ENCODE measurements around the gene ZNF771. TPM values are rescaled to one million over a fixed set of nuclear protein-coding genes. Genes with fewer than 3 reads are reported as not detected.
"Not testable (repeated sequence)": the region's sequence is repeated elsewhere in the genome, so short reads cannot be mapped to it uniquely, and the experiment has no call there.

Gene ZNF771
- total RNA-seq, 1 experiment from 2014 or later = 28.5 TPM

DNA sequence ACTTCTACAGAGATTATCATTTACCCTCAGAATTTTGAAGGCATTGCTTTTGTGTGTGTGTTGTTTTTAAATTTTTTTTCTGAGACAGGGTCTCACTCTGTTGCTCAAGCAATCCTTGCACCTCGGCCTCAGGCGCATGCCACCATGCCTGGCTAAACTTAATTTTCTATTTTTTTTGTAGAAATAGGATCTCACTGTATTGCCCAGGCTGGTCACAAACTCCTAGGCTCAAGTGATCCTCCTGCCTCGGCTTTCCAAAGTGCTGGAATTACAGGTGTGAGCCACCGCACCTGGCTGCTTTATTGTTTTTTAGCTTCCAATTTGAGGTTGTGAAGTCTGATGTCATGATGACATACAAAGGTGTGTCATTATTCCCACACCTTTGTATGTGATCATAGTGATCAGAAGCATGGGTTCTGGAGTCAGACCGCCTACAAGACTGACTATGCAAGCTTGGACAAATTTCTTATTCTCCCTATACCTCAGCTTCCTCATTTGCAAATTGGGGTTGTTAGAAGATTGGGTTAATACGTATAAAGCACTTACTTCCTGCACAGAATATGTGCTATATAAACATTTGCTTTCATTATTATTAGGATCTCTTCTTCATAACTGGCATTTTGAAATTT lies 32.4 kb downstream of the ZNF771 start:
- H3K36me3 ChIP-seq = peaks cover 20% of the 10 kb centered on the region
- no peaks in the 10 kb centered on the region for H3K27me3 ChIP-seq
- H3K4me3 ChIP-seq = no peak overlapping the region
- H3K9me3 ChIP-seq = no peaks in the 10 kb centered on the region; the same call in 1 of the 2 replicates
- no peak for DNase-seq

DNA sequence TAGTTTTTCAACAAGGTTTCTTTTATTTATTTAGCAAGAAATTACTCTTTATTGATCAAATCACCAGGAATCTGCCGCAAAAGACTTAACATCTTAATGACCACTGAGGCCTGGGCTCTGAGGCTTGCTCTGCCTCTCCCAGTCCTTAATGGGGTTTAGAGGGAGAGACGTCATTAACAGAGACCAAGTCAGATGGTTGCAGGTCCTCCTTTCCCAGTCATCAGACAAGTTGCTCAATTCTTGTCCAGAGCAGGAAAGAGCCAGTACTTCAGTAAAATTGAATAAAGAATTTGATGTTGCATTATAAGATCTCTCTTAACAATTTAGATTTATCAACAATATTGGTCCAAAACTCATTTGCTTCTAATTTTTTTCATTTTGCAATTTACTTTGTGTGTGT lies 36.2 kb downstream of the ZNF771 start:
- no peaks in the 10 kb centered on the region for H3K27me3 ChIP-seq
- no peaks in the 10 kb centered on the region; the same call in 1 of the 2 replicates for H3K9me3 ChIP-seq
- no peak overlapping the region for H3K4me3 ChIP-seq
- no peak for DNase-seq
- H3K36me3 ChIP-seq = peaks cover 22% of the 10 kb centered on the region

DNA sequence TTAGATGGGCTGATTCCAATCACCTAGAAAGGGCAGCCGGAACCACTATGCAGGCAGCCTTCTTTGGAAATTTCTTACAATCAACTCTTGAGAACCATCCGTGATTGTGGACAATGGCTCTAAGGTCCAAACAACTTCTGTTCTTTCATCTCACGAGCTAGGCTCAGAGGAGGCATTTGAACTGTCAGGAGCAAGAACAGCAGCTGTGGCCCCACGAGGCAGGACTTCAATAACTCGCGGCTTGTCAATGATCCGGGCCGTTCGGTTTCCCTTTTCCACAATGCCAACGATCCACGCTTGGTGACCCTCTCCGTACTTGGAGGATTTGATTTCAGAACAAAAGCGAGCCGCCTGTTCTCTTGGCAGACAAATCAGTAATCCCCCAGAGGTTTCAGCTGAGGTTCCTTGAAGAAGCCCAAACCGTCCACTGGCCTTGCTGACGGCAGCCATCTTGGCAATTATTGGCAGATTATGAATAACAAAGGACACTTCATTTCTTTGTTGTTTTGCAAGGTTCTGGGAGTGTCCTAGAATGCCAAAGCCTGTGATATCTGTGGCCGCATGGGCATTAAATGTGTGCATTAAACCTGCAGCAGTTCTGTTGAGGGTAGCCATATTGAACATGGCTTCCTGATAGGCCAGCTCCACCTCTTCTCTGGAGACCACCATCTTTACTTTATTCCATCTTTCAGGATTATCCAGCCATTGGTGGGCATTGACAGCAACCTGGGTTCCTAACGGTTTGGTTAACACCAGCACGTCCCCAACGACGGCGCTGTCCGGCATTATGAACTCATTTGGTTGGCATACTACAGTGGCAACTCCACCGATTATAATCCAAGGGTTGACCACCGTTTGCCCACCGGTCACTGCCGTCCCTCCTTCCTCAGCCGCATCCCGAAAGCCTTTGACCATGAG lies 37.1 kb downstream of the ZNF771 start:
- peaks cover 22% of the 10 kb centered on the region for H3K36me3 ChIP-seq
- no peak for DNase-seq
- no peaks in the 10 kb centered on the region; the same call in 1 of the 2 replicates for H3K9me3 ChIP-seq
- H3K27me3 ChIP-seq = no peaks in the 10 kb centered on the region
- peak overlapping the region; percentile 95 for H3K4me3 ChIP-seq

DNA sequence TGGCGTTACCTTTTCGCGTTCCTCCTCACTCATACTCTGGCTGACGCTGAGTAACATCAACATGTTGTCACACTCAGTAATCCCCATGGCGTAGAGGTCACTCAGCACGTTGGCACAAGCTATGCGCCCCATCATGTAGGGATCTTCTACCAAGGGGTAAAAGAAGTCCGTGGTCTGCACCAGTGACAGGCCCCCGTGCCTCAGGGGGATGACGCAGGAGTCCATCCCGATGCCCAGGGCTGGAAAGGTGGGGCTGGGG lies 37.7 kb downstream of the ZNF771 start:
- H3K4me3 ChIP-seq = peak overlapping the region; percentile 95
- DNase-seq = no peak
- peaks cover 22% of the 10 kb centered on the region for H3K36me3 ChIP-seq
- no peaks in the 10 kb centered on the region for H3K27me3 ChIP-seq
- H3K9me3 ChIP-seq = no peaks in the 10 kb centered on the region; the same call in 1 of the 2 replicates

DNA sequence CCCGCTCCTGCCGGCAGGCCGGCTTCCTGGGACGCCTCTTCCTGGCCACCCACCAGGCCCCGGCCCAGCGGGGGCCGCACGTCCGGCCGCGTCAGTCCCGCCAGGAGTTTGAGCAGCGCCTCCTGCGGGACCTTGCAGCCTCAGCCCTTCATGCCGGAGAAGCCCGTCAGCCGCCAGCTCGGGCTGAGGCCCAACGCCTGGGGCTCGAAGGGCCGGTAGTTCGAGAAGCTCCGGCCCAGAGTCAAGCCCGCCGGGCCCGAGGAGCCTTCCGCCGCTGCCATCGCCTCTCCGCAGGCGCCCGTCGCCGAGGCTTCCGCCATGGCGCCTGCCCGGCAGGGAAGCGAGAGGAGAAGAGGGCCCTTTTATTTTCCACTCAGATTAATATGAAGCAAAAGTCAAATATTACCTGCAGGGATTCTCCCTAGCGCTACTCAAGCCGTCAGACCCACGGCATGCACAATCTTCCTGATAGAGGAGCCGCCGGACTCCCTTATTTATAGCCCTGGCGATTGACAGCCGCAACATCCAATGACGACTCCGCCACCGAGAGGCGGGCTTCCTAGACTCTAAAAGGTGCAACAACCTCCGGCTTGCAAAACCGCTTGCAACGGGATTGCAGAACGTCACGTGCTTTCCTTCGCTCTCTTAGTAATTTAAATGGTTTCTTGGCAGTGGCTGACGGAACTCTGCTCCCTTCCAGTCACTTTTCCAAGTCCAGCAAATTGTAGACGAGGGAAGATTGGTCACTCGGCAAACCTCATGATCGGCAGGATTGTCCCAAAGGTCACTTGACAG lies 38.2 kb downstream of the ZNF771 start, which contains the start of gene SEPHS2:
Gene SEPHS2 (minus strand): TSS at position 467 of the 795 bp plus-strand sequence. CDS start 147 bp downstream, at position 320.
- no peaks in the 10 kb centered on the region; the same call in 1 of the 2 replicates for H3K9me3 ChIP-seq
- H3K27me3 ChIP-seq = no peaks in the 10 kb centered on the region
- DNase-seq = peak; percentile 99
- H3K36me3 ChIP-seq = peaks cover 22% of the 10 kb centered on the region
- H3K4me3 ChIP-seq = peak within 1 kb of the TSS; percentile 95

DNA sequence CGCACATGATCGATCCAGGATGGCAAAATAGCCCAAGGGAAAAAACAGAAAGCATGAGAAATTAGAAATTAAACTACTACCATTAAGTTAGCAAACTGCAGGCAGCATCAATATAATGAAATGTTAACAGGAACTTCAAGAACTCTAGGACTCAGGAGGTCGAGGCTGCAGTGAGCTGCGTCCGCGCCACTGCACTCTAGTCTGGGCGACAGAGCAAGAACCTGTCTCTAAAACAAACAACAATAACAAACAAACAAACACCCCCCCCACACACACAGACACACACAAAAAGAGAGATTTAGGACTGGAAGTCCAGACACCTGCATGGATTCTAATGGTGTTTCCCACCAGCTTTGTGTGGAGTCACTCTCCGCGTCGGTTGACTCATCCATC lies 38.8 kb downstream of the ZNF771 start:
- no peak for DNase-seq
- Histone ChIP-seq H3K36me3 (peaks cover 22% of the 10 kb centered on the region), H3K27me3 (no peaks in the 10 kb centered on the region), H3K4me3 (peak overlapping the region; percentile 95), H3K9me3 (no peaks in the 10 kb centered on the region; the same call in 1 of the 2 replicates)

DNA sequence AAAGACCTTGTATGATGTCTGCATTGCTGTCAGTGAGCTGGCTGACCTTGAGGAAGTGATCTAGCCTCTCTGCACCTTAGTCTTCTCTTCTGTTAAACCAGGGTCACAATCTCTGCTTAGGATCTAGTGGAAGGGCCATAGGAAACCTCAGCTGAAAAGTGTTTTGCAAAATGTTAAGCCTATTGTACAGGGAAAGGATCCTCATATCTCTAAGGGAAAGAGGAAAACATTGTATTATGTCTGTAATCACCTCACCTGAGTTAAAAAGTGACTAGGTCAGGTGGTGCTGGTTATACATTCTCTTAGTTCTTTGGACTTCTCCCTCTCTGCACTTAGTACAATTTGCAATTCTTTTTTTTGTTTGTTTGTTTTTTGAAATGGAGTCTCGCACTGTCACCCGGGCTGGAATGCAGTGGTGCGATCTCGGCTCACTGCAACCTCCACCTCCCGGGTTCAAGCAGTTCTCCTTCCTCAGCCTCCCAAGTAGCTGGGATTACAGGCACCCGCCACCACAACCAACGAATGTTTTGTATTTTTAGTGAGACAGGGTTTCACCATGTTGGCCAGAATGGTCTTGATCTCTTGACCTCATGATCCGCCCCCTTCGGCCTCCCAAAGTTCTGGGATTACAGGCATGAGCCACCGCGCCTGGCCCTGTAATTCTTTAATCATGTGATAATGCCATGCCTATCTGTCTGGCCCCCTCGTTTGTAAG lies 40.3 kb downstream of the ZNF771 start:
- no peak for DNase-seq
- 0 out of 2 replicates have a peak, but pooled peaks cover 2% of the 10 kb centered on the region for H3K27me3 ChIP-seq
- no peak overlapping the region for H3K4me3 ChIP-seq
- H3K9me3 ChIP-seq = no peaks in the 10 kb centered on the region; the same call in 1 of the 2 replicates
- peaks cover 22% of the 10 kb centered on the region for H3K36me3 ChIP-seq

DNA sequence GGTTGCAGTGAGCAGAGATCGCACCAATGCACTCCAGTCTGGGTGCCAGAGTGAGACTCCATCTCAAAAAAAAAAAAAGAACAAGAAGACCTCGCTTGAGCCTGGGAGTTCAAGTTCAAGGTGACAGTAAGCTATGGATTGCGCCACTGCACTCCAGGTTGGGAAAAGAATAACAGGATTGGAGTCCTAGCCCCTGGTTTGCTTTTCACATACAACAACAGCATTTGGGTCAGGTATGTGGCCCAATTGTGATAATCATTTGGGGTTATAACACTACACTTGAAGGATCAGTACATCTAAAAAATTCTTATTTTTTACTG lies 41.7 kb downstream of the ZNF771 start:
- H3K4me3 ChIP-seq = no peak overlapping the region
- DNase-seq = no peak
- 0 out of 2 replicates have a peak, but pooled peaks cover 2% of the 10 kb centered on the region for H3K27me3 ChIP-seq
- H3K36me3 ChIP-seq = peaks cover 9% of the 10 kb centered on the region
- H3K9me3 ChIP-seq = no peaks in the 10 kb centered on the region; the same call in 1 of the 2 replicates

DNA sequence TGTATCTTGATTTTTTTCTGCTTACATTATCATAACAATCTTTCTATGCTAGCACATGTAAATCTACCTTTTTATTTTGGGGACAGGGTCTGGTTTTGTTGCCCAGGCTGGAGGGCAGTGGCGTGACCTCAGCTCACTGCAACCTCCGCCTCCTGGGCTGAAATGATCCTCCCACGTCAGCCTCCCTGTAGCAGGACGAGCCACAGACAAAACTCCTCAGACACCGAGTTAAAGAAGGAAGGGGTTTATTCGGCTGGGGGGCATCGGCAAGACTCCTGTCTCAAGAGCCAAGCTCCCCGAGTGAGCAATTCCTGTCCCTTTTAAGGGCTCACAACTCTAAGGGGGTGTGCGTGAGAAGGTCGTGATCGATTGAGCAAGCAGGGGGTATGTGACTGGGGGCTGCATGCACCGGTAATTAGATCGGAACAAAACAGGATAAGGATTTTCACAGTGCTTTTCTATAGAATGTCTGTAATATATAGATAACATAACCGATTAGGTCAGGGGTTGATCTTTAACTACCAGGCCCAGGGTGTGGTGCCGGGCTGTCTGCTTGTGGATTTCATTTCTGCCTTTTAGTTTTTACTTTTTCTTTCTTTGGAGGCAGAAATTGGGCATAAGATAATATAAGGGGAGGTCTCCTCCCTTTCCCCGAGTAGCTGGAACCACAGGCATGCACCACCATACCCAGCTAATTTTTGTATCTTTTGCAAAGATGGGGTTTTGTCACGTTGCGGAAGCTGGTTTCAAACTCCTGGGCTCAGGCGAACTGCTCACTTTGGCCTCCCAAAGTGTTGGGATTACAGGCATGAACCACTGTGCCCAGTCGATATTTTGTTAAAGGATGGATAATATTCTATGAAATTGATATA lies 45.5 kb downstream of the ZNF771 start:
- H3K36me3 ChIP-seq, H3K9me3 ChIP-seq, H3K4me3 ChIP-seq, H3K27me3 ChIP-seq, DNase-seq: not testable (repeated sequence)

DNA sequence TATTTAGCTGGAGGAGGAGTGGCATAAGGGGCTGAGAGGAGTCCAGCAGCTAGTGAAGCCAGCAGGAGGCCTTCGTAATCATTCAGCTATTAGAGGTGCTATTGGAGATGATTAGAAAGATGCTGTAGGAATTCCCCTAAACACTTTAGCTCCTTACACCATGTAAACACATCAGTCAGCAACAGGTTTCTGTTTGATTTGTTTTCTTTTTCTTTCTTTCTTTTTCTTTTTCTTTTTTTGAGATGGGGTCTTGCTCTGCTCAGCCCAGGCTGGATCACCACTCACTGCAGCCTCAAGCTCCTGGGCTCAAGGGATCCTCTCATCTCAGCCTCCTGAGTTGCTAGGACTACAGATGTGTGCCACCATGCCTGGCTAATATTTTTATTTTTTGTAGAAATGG lies 48.9 kb downstream of the ZNF771 start:
- Histone ChIP-seq H3K9me3 (no peaks in the 10 kb centered on the region), H3K4me3 (no peak overlapping the region), H3K27me3 (0 out of 2 replicates have a peak, but pooled peaks cover 2% of the 10 kb centered on the region), H3K36me3 (no peaks in the 10 kb centered on the region)
- no peak for DNase-seq

DNA sequence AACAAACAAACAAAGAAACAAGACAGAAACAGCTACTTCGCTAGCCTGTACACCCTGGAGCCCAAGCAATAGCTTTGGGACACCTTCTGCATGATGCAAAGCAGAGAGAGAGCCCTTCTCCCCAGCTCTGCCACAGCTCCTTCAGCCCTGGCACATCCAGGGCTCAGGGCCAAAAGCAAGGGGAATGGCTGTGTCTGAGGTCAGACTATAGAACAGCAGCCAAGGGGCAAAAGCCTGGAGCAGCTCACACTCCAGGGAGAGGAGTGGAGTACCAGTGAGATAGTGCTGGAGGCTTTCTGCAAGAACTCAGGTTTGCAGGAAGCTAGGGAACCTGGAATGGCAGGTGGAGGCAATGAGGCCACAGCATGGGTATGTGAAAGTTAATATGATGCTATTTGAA lies 49.9 kb downstream of the ZNF771 start:
- H3K36me3 ChIP-seq = no peaks in the 10 kb centered on the region
- H3K9me3 ChIP-seq = no peaks in the 10 kb centered on the region
- H3K27me3 ChIP-seq = no peaks in the 10 kb centered on the region
- H3K4me3 ChIP-seq = no peak overlapping the region
- DNase-seq = peak; percentile 12

DNA sequence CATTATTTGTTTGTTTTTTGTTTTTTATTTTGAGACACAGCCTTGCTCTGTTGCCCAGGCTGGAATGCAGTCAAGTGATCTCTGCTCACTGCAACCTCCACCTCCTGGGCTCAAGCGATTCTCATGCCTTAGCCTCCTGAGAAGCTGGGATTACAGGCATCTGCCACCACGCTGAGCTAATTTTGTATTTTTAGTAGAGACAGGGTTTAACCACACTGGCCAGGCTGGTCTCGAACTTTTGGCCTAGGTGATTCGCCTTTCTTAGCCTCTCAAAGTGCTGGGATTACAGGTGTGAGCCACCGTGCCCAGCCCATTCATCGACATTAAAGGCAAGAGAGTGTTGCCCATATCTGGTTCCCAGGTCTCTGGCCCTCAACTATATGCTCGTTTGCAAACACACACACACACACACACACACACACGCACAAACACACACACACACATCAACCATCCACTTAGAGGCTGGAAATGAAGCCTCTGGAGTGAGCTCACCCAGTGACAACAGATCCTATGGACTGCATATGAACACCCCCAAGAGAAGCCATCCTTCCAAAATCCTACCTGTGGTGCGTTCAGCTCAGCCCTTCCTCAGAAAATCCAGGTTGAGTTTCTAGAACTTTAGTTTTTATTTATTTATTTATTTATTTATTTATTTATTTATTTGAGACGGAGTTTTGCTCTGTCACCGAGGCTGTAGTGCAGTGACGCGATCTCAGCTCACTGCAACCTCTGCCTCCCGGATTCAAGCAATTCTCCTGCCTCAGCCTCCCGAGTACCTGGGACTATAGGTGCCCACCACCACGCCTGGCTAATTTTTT lies 50.5 kb downstream of the ZNF771 start:
- DNase-seq = no peak

DNA sequence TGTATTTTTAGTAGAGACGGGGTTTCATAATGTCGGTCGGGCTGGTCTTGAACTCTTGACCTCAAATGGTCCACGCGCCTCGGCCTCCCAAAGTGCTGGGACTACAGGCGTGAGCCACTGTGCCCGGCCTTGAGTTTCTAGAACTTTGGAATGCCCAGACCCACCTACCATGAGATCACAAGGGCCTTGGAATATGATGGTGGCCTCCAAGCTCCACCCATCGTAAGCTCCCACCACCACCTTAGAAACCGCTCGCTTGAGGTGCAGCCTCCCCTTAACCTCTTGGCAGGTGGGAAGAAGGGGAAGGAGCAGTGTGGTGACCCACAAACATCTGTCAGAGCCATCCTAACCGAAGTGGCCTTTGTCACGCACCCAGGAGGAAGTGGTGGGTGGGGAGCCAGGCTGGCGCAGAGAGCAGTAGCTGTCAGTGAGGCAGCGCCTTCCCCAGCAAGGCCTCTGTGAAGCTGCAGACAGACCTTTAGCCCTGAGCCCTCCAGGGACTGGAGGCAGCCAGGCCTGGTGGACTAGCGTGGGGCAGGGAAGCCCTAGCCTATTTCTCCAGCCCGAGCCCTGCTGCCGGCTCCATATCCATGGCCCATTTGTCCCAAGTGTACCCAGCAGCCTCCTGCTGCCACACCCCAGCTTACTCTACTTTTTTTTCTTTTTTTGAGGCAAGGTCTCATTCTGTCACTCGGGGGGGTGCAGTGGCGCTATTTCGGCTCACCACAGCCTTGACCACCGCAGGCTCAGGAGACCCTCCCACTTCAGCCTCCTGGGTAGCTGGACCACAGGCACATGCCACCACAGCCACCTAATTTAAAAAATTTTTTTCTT lies 51.4 kb downstream of the ZNF771 start:
- no peak for DNase-seq
- Histone ChIP-seq H3K9me3 (no peaks in the 10 kb centered on the region), H3K36me3 (no peaks in the 10 kb centered on the region), H3K27me3 (no peaks in the 10 kb centered on the region), H3K4me3 (no peak overlapping the region)

More for the DNA sequence above, 50.5 kb downstream of the ZNF771 start:
- Histone ChIP-seq H3K4me3 (no peak overlapping the region), H3K27me3 (no peaks in the 10 kb centered on the region), H3K36me3 (no peaks in the 10 kb centered on the region), H3K9me3 (no peaks in the 10 kb centered on the region)

DNA sequence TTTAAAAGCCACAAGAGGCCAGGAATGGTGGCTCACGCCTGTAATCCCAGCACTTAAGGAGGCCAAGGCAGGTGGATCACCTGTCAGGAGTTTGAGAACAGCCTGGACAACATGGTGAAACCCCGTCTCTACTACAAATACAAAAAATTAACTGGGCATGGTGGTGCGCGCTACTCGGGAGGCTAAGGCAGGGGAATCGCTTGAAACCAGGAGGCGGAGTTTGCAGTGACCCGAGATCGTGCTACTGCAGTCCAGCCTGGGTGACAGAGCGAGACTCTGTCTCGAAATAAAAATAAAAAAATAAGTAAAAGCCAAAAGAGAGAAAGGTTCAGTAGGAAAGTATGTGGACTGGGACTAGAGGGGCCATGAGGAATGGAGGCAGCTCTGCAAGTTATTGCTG lies 52.0 kb downstream of the ZNF771 start:
- H3K9me3 ChIP-seq = no peaks in the 10 kb centered on the region
- H3K36me3 ChIP-seq = no peaks in the 10 kb centered on the region
- no peak for DNase-seq
- H3K4me3 ChIP-seq = no peak overlapping the region
- no peaks in the 10 kb centered on the region for H3K27me3 ChIP-seq

Data from MG63 (cell line).